WERI-Rb-1 (cell line): ENCODE measurements around the gene LPO.

ENCODE experiments used
- DNase-seq: peaks from one replicate; pipeline ENCODE4 v3.0.0-alpha.2; 2020
- H3K27ac ChIP-seq: fragments of 250-450 bp; sonication (Bioruptor Pico); 2 replicates; pipeline ENCODE4 v1.5.1; 2020; ENCODE audit warnings: mild to moderate bottlenecking, moderate library complexity
- H3K27me3 ChIP-seq: fragments of 250-450 bp; sonication (Bioruptor Pico); 2 replicates; pipeline ENCODE4 v1.5.1; 2021; ENCODE audit warnings: mild to moderate bottlenecking, low read depth, moderate library complexity; ENCODE audit not compliant: insufficient read depth, severe bottlenecking
- H3K36me3 ChIP-seq: fragments of 250-450 bp; sonication (Bioruptor Pico); 2 replicates; pipeline ENCODE4 v1.5.1; 2020; ENCODE audit warnings: mild to moderate bottlenecking, moderate library complexity
- H3K4me3 ChIP-seq: 2 replicates; pipeline ENCODE4 v1.5.1; 2011; ENCODE audit warnings: low read depth, mild to moderate bottlenecking, control low read depth, low read length
- H3K9me3 ChIP-seq: fragments of 250-450 bp; sonication (Bioruptor Pico); 2 replicates; pipeline ENCODE4 v1.5.1; 2021; ENCODE audit warnings: mild to moderate bottlenecking, moderate library complexity; ENCODE audit not compliant: severe bottlenecking
- TF ChIP-seq, protein P1 (sequence below): IDR thresholded peaks from 2 replicates; pipeline ENCODE4 v1.5.1; 2011; ENCODE audit warnings: low read depth, mild to moderate bottlenecking, control low read depth, inconsistent platforms, low read length

Gene LPO

DNA sequence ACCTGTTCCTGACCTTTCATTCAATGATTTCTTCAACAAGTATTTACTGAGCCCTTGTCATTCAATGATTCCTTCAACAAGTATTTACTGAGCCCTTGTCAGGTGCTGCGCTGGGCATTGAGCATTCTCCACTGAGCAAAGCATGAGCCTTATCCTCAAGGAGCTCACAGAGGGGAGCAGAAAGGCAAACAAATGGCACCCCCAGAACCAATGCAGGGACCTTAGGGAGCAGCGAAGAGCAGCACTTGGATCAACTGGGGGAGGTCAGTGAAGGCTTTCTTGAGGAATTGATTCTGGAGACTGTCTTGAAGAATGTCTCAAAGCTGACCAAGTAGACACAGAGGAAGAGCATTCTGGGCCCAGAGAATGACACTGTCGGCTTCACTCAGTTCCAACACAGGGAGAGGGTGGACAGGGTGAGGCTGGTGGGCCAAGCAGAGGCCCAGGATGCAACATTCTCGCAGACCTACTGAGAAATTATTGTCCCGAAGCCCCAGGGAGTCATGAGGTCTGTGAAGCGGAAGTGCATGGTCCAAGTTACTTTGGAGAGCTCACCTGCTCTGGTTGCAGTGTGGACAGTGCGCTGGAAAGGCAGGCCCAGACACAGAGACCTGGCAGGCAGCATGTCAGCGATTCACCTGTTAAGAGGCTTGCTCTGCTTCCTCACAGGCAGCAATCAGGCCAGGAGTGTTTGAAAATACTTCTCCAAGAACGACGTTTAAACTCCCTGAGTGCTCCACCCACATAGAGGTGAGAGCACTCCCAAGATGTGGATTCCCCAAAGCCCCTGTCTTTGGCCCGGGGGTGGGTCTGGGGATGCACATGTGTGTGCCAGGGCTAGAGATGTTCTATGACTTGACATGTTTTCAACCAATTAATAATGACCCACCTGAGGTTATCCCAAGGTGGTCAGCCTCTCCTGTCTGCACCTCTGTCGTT lies 45.6 kb downstream of the LPO start:
- Histone ChIP-seq H3K4me3 (no peak overlapping the region), H3K36me3 (no peaks in the 10 kb centered on the region), H3K9me3 (peaks cover 4% of the 10 kb centered on the region), H3K27me3 (no peaks in the 10 kb centered on the region), H3K27ac (no peak overlapping the region)
- TF ChIP-seq, protein P1, sequence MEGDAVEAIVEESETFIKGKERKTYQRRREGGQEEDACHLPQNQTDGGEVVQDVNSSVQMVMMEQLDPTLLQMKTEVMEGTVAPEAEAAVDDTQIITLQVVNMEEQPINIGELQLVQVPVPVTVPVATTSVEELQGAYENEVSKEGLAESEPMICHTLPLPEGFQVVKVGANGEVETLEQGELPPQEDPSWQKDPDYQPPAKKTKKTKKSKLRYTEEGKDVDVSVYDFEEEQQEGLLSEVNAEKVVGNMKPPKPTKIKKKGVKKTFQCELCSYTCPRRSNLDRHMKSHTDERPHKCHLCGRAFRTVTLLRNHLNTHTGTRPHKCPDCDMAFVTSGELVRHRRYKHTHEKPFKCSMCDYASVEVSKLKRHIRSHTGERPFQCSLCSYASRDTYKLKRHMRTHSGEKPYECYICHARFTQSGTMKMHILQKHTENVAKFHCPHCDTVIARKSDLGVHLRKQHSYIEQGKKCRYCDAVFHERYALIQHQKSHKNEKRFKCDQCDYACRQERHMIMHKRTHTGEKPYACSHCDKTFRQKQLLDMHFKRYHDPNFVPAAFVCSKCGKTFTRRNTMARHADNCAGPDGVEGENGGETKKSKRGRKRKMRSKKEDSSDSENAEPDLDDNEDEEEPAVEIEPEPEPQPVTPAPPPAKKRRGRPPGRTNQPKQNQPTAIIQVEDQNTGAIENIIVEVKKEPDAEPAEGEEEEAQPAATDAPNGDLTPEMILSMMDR, result no peak
- no peak for DNase-seq

DNA sequence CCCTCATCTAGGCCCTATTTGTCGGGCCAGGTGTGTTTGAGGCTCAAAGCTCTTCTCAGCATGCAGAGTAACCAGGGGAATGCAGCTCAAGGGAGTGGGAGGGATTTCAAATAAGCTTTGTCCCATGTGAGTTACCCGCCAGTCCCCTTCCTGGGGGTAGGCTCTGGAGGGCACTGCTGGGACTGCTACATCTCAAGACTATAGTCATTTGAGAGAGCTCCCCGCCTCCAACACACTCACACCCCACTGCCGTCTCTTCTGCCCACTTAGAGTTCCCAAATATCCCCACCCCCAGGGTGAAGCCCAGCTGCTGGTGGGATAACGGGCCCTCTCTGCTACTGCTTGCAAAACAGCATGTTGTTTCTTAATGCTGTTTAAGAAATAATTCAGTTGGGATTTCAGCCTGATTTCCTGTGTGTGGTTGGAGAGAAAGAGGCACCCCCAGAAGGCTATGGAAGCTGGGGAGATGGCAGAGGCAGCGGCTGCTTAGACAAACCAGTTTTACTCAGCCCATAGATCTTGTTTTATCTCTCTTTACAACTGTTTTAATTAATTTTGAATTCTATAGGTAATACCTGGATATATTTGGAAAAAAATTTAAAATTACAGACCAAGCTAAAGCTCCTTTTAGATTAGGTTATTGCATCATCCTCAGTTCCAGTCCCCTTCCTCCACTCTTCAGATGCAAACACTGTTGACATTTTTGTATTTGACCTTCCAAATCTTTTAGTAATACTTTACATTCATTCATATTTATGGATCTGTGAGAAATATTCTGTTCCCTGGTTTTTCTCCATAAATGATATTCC lies 46.4 kb downstream of the LPO start:
- TF ChIP-seq, protein P1, result no peak
- no peak overlapping the region for H3K27ac ChIP-seq
- DNase-seq, result no peak
- H3K27me3 ChIP-seq, result no peaks in the 10 kb centered on the region
- no peaks in the 10 kb centered on the region for H3K36me3 ChIP-seq
- H3K9me3 ChIP-seq, result peaks cover 4% of the 10 kb centered on the region
- H3K4me3 ChIP-seq, result no peak overlapping the region

DNA sequence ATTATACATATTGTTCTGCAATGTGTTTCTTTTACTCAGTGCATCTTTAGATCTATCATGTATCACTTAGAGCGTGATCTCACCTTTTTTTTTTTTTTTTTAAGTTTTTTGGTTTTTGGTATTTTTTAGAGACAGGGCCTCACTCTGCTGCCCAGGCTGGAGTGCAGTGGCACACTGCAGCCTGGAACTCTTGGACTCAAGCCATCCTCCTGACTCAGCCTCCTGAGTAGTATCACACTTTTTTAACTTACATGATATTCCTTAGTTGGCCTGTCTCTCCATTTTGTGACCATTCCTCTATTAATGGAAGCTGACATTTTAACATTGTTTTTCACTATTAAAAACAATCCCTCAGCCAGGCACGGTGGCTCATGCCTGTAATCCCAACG lies 47.0 kb downstream of the LPO start:
- H3K27ac ChIP-seq, result no peak overlapping the region

DNA sequence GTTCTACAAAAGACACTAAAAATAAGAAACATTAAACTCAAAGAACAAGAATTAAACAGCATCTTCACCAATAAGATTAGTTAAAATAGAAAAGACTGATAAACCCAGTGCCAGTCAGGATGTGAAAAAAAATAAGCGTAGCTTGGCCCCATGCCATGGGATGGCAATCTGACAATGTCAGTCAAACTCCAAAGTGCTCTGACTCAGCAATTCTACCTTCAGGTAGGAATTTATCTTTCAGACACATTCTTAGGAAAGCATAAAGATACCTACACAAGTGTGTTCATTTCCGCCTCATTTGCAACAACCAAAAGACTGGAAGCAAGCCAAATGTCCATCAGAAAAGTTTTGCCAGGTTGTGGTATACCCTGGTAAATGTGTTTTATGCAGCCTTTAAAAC lies 51.5 kb downstream of the LPO start:
- TF ChIP-seq, protein P1, result no peak
- Histone ChIP-seq H3K36me3 (no peaks in the 10 kb centered on the region), H3K9me3 (no peaks in the 10 kb centered on the region), H3K4me3 (no peak overlapping the region), H3K27me3 (no peaks in the 10 kb centered on the region), H3K27ac (no peak overlapping the region)
- DNase-seq, result no peak

More for the DNA sequence above, 47.0 kb downstream of the LPO start:
- no peaks in the 10 kb centered on the region for H3K36me3 ChIP-seq
- no peak for DNase-seq
- H3K4me3 ChIP-seq, result no peak overlapping the region
- no peaks in the 10 kb centered on the region for H3K27me3 ChIP-seq
- TF ChIP-seq, protein P1, result no peak
- H3K9me3 ChIP-seq, result peaks cover 4% of the 10 kb centered on the region

DNA sequence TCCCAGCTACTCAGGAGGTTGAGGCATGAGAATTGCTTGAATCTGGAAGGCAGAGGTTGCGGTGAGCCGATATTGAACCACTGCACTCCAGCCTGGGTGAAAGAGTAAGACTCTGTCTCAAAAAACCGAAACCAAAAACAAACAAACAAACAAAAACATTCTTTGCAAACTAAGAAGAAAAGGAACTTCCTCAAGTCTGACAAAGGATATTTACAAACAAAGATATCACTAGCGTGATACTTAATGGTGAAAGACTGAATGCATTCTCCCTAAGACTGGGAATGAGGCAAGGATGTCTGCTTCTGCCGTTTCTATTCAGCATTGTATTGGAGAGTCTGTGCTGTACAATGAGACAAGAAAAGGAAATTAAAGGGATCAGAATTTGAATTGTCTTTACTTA lies 52.9 kb downstream of the LPO start:
- H3K9me3 ChIP-seq, result no peaks in the 10 kb centered on the region
- no peak overlapping the region for H3K4me3 ChIP-seq
- H3K27me3 ChIP-seq, result no peaks in the 10 kb centered on the region
- H3K27ac ChIP-seq, result no peak overlapping the region
- no peak for DNase-seq
- TF ChIP-seq, protein P1, result no peak
- no peaks in the 10 kb centered on the region for H3K36me3 ChIP-seq
